Body of pancreas (tissue), 4 donors: ENCODE measurements around the gene ING3. TPM values are rescaled to one million over a fixed set of nuclear protein-coding genes. Genes with fewer than 3 reads are reported as not detected.

ENCODE experiments used
- ATAC-seq: fragments of 150-250 bp; one replicate; pipeline ENCODE4 v1.9.1; 2016
- DNase-seq, 4 donors: peaks; one replicate each; pipeline ENCODE4 v3.0.0-alpha.2; 2019
- H3K27ac ChIP-seq, 4 donors: fragments of 200-600 bp; sonication (generic); 1 replicate in 3 of 4; 2 replicates in 1 of 4; pipeline versions ENCODE4 v1.5.1 to v1.6.1; 2016 to 2019; ENCODE audit warnings: mild to moderate bottlenecking in 1 of 4, mixed read lengths in 1 of 4, moderate library complexity in 1 of 4
- H3K27me3 ChIP-seq, 2 donors: fragments of 200-600 bp; sonication (generic); one replicate each; pipeline ENCODE4 v1.6.0; 2016; ENCODE audit warnings: mild to moderate bottlenecking in 1 of 2
- H3K36me3 ChIP-seq, 2 donors: fragments of 200-600 bp; sonication (generic); replicated peaks in 1 of 2; 2 replicates each; pipeline ENCODE4 v1.5.1; 2016; ENCODE audit warnings: low read depth in 2 of 2; ENCODE audit not compliant: insufficient read depth in 1 of 2
- H3K4me1 ChIP-seq: fragments of 200-600 bp; sonication (generic); one replicate; pipeline ENCODE4 v1.6.0; 2016
- H3K4me3 ChIP-seq, 2 donors: fragments of 200-600 bp; sonication (generic); 1 replicate in 1 of 2; 2 replicates in 1 of 2; pipeline ENCODE4 v1.5.1; 2016 to 2019
- H3K9me3 ChIP-seq, 3 donors: fragments of 200-600 bp; sonication (generic); 1 replicate in 2 of 3; 2 replicates in 1 of 3; pipeline ENCODE4 v1.5.1; 2016
- CTCF ChIP-seq, 7 experiments: fragments of 450-650 bp in 4 of 7; fragments of 200-600 bp in 3 of 7; sonication (generic) in 3 of 7; IDR thresholded peaks; one replicate each; pipeline ENCODE4 v1.5.1; 2016 to 2019; ENCODE audit warnings: antibody characterized with exemption in 7 of 7
- POLR2A ChIP-seq, 3 donors: fragments of 450-650 bp; IDR thresholded peaks; one replicate each; pipeline ENCODE4 v1.6.1; 2016; ENCODE audit warnings: antibody characterized with exemption in 3 of 3, mild to moderate bottlenecking in 2 of 3
- WGBS, 2 donors: methylation state at CpG; one replicate each; pipeline ENCODE4 v1.1.5; 2017; 5-methylcytosine and 5-hydroxymethylcytosine counted together
- intact Hi-C: fragments of 100-400 bp; cut with DNase I; formaldehyde crosslinking; loops from one replicate; pipeline ENCODE4 v1.15.1; 2023
- total RNA-seq, 2 donors: library from RNA; depleted of rRNA; stranded (reverse); fragments of >200 nt; gene quantifications; one replicate each; pipeline ENCODE4 v1.1.0, GENCODE V29; 2016

Gene ING3
- total RNA-seq, 2 donors from 2014 or later = 7.6 to 9.1 TPM

DNA sequence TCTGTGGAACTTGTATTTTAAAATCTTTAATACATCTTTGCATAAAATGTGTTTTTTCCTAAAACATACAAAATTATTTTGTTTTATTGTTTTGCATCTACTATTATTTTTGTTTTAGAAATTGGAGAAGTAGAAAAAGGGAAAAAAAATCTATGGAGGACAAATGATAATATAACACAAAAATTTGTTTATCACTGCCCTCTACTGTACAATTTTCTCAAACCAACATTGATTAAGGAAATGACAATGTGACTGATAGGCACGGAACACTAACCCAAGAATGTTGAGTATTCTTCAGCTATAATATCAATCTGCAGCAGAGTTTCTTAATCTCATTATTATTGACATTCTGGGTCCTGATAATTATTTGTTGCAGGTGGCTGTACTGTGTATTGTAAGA is 9.5 kb upstream of the ING3 start:
- no peaks in the 10 kb centered on the region for H3K4me1 ChIP-seq
- DNase-seq (no peak), ATAC-seq (peak; percentile 55)
- H3K4me3 ChIP-seq = no peak overlapping the region
- no peaks in the 10 kb centered on the region for H3K36me3 ChIP-seq
- H3K9me3 ChIP-seq = no peaks in the 10 kb centered on the region
- TF ChIP-seq POLR2A (IDR thresholded peaks at IDR 0.05) (no peak), CTCF (IDR thresholded peaks at IDR 0.05) (peak in 4 of 7 experiments; percentile 48 to 57 (median 54))
- no peak overlapping the region for H3K27ac ChIP-seq
- intact Hi-C loops = no loop called here
- 0 to 2% methylated on average over 1 of the region's 1 CpG for WGBS, 2 donors
- no peaks in the 10 kb centered on the region for H3K27me3 ChIP-seq

- DNase-seq = no peak
- no peak overlapping the region for H3K27ac ChIP-seq
- intact Hi-C loops = no loop called here
- no peaks in the 10 kb centered on the region for H3K4me1 ChIP-seq
- WGBS, 2 donors = 19 to 21% methylated on average over 3 of the region's 3 CpGs
- H3K36me3 ChIP-seq = no peaks in the 10 kb centered on the region
- ATAC-seq = no peak
- H3K27me3 ChIP-seq = no peaks in the 10 kb centered on the region
- no peak for TF ChIP-seq CTCF (IDR thresholded peaks at IDR 0.05)
- no peak for TF ChIP-seq POLR2A (IDR thresholded peaks at IDR 0.05)
- H3K9me3 ChIP-seq = no peaks in the 10 kb centered on the region
- no peak overlapping the region for H3K4me3 ChIP-seq
Measured at GRCh38 chr7:120941856-120942255, 8.7 kb upstream of the ING3 start.

DNA sequence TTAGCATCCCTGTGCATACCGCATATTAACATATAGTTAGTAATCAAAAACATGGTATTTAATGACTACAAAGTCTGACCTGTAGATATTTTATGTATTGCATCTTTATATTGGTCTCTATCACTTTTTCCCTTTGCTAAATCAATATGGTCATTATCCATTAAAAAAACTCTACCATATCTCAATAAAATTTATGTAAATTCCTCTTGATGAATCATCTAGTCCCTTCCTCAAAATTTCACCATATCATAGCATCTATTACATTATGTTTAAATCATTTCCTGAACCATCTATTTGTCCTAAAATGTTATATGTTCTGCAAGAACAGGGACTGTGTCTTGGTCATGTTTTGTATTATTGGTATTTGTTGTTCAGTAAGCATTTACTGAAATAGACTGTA is 7.7 kb upstream of the ING3 start:
- Histone ChIP-seq H3K36me3 (no peaks in the 10 kb centered on the region), H3K4me1 (no peaks in the 10 kb centered on the region), H3K27me3 (no peaks in the 10 kb centered on the region), H3K9me3 (no peaks in the 10 kb centered on the region), H3K4me3 (no peak overlapping the region), H3K27ac (no peak overlapping the region)
- DNase-seq (no peak), ATAC-seq (no peak)
- TF ChIP-seq CTCF (IDR thresholded peaks at IDR 0.05) (no peak), POLR2A (IDR thresholded peaks at IDR 0.05) (no peak)
- whole genome bisulfite sequencing, 2 donors = 95 to 100% methylated on average over 1 of the region's 1 CpG
- intact Hi-C loops = no loop called here

GRCh38 chr7:120944826-120945562 is 5.6 kb upstream of the ING3 start:
- TF ChIP-seq POLR2A (IDR thresholded peaks at IDR 0.05) (no peak), CTCF (IDR thresholded peaks at IDR 0.05) (no peak)
- 23 to 32% methylated on average over 6 of the region's 6 CpGs for WGBS, 2 donors
- intact Hi-C loops = no loop called here
- Histone ChIP-seq H3K27ac (peak overlapping the region in 3 of 4 donors; percentile 12 to 21 (median 16)), H3K36me3 (no peaks in the 10 kb centered on the region), H3K4me1 (peaks cover 5% of the 10 kb centered on the region), H3K27me3 (no peaks in the 10 kb centered on the region), H3K4me3 (no peak overlapping the region), H3K9me3 (no peaks in the 10 kb centered on the region)
- ATAC-seq (peak; percentile 66), DNase-seq (no peak)

- no peaks in the 10 kb centered on the region for H3K36me3 ChIP-seq
- ATAC-seq = no peak
- no peaks in the 10 kb centered on the region for H3K27me3 ChIP-seq
- H3K4me1 ChIP-seq = peaks cover 20% of the 10 kb centered on the region
- DNase-seq = no peak
- no peak overlapping the region for H3K4me3 ChIP-seq
- TF ChIP-seq CTCF (IDR thresholded peaks at IDR 0.05) = no peak
- no peak for TF ChIP-seq POLR2A (IDR thresholded peaks at IDR 0.05)
- H3K9me3 ChIP-seq = no peaks in the 10 kb centered on the region
- no peak overlapping the region for H3K27ac ChIP-seq
- intact Hi-C loops = no loop called here
Measured at GRCh38 chr7:120947980-120948379, 2.6 kb upstream of the ING3 start.
